Peyer's patch (tissue), 4 donors: ENCODE measurements around the gene SMC3. TPM values are rescaled to one million over a fixed set of nuclear protein-coding genes. Genes with fewer than 3 reads are reported as not detected.
"Not testable (repeated sequence)": the region's sequence is repeated elsewhere in the genome, so short reads cannot be mapped to it uniquely, and the experiment has no call there.

Experiments
- DNase-seq, 3 donors: peaks; one replicate each; pipeline ENCODE4 v3.0.0-alpha.2; 2017 to 2019
- H3K27ac ChIP-seq, 4 donors: fragments of 200-600 bp; sonication (generic); one replicate each; pipeline ENCODE4 v1.5.1; 2016 to 2019
- H3K27me3 ChIP-seq, 2 donors: fragments of 200-600 bp; sonication (generic); one replicate each; pipeline ENCODE4 v1.5.1; 2019
- H3K36me3 ChIP-seq, 3 donors: fragments of 200-600 bp; sonication (generic); one replicate each; pipeline ENCODE4 v1.5.1; 2016 to 2019
- H3K4me1 ChIP-seq, 4 donors: fragments of 200-600 bp; sonication (generic); one replicate each; pipeline ENCODE4 v1.5.1; 2016 to 2019
- H3K4me3 ChIP-seq, 4 donors: fragments of 200-600 bp; sonication (generic); 1 replicate in 3 of 4; 2 replicates in 1 of 4; pipeline ENCODE4 v1.5.1; 2016 to 2019; ENCODE audit warnings: mild to moderate bottlenecking in 1 of 4
- H3K9me3 ChIP-seq, 4 donors: fragments of 200-600 bp; sonication (generic); one replicate each; pipeline ENCODE4 v1.5.1; 2016 to 2019; ENCODE audit warnings: mild to moderate bottlenecking in 1 of 4
- CTCF ChIP-seq, 6 experiments: fragments of 450-650 bp in 4 of 6; fragments of 200-600 bp in 2 of 6; sonication (generic) in 1 of 6; IDR thresholded peaks; one replicate each; pipeline ENCODE4 v1.5.1; 2017 to 2019; ENCODE audit warnings: antibody characterized with exemption in 6 of 6, mild to moderate bottlenecking in 3 of 6, moderate library complexity in 1 of 6
- POLR2A ChIP-seq, 2 donors: fragments of 450-650 bp; IDR thresholded peaks; one replicate each; pipeline ENCODE4 v1.5.1; 2017; ENCODE audit warnings: antibody characterized with exemption in 2 of 2, mild to moderate bottlenecking in 2 of 2, moderate library complexity in 2 of 2
- total RNA-seq, 4 donors: library from RNA; depleted of rRNA; stranded (reverse); fragments of >200 nt; gene quantifications; one replicate each; pipeline ENCODE4 v1.1.0, GENCODE V29; 2016

SMC3 gene
- total RNA-seq, 4 donors from 2014 or later: 21.9 to 37.1 (median 33.0) TPM

GRCh38 chr10:110638319-110638718 is 70.8 kb downstream of the SMC3 start:
- Histone ChIP-seq H3K4me3 (no peak overlapping the region), H3K9me3 (no peaks in the 10 kb centered on the region), H3K27me3 (peaks cover 0 to 6% of the 10 kb centered on the region in 2 donors), H3K27ac (no peak overlapping the region), H3K36me3 (no peaks in the 10 kb centered on the region), H3K4me1 (peaks cover 0 to 8% (median 2%) of the 10 kb centered on the region in 4 donors)
- no peak for TF ChIP-seq CTCF (IDR thresholded peaks at IDR 0.05)
- TF ChIP-seq POLR2A (IDR thresholded peaks at IDR 0.05): no peak
- DNase-seq: no peak

- H3K27me3 ChIP-seq: peaks cover 0 to 11% of the 10 kb centered on the region in 2 donors
- not testable (repeated sequence) for DNase-seq, H3K4me3 ChIP-seq, H3K27ac ChIP-seq, H3K9me3 ChIP-seq, H3K36me3 ChIP-seq
- H3K4me1 ChIP-seq: peaks cover 0 to 15% (median 8%) of the 10 kb centered on the region in 4 donors
Measured at GRCh38 chr10:110639046-110639445, 71.6 kb downstream of the SMC3 start.

- peaks cover 0 to 23% (median 12%) of the 10 kb centered on the region in 4 donors for H3K4me1 ChIP-seq
- not testable (repeated sequence) for H3K9me3 ChIP-seq, DNase-seq, H3K4me3 ChIP-seq, H3K27ac ChIP-seq, H3K36me3 ChIP-seq
- H3K27me3 ChIP-seq: peaks cover 0 to 19% of the 10 kb centered on the region in 2 donors
Measured at GRCh38 chr10:110639858-110640257, 72.4 kb downstream of the SMC3 start.

- no peak for DNase-seq
- H3K4me3 ChIP-seq: no peak overlapping the region
- H3K36me3 ChIP-seq: no peaks in the 10 kb centered on the region
- no peak overlapping the region for H3K27ac ChIP-seq
- H3K27me3 ChIP-seq: peaks cover 0 to 26% of the 10 kb centered on the region in 2 donors
- TF ChIP-seq CTCF (IDR thresholded peaks at IDR 0.05) (no peak), POLR2A (IDR thresholded peaks at IDR 0.05) (no peak)
- H3K9me3 ChIP-seq: no peaks in the 10 kb centered on the region
- peaks cover 0 to 27% (median 12%) of the 10 kb centered on the region in 4 donors for H3K4me1 ChIP-seq
Measured at GRCh38 chr10:110641256-110641655, 73.8 kb downstream of the SMC3 start.

GRCh38 chr10:110642204-110643034 is 74.9 kb downstream of the SMC3 start:
- no peaks in the 10 kb centered on the region for H3K9me3 ChIP-seq
- no peak for TF ChIP-seq POLR2A (IDR thresholded peaks at IDR 0.05)
- no peak for TF ChIP-seq CTCF (IDR thresholded peaks at IDR 0.05)
- peaks cover 0 to 26% of the 10 kb centered on the region in 2 donors for H3K27me3 ChIP-seq
- no peak for DNase-seq
- no peaks in the 10 kb centered on the region for H3K36me3 ChIP-seq
- no peak overlapping the region for H3K27ac ChIP-seq
- peaks cover 0 to 27% (median 12%) of the 10 kb centered on the region in 4 donors for H3K4me1 ChIP-seq
- no peak overlapping the region for H3K4me3 ChIP-seq

GRCh38 chr10:110643035-110643652 is 75.6 kb downstream of the SMC3 start:
- Histone ChIP-seq H3K27me3 (peaks cover 0 to 26% of the 10 kb centered on the region in 2 donors), H3K4me1 (peaks cover 0 to 27% (median 12%) of the 10 kb centered on the region in 4 donors), H3K36me3 (no peaks in the 10 kb centered on the region), H3K4me3 (peak overlapping the region; percentile 17 to 66 (median 56)), H3K27ac (no peak overlapping the region), H3K9me3 (no peaks in the 10 kb centered on the region)
- DNase-seq: no peak
- no peak for TF ChIP-seq CTCF (IDR thresholded peaks at IDR 0.05)
- TF ChIP-seq POLR2A (IDR thresholded peaks at IDR 0.05): no peak
